HCT116 (cell line): Measurements from ENCODE around the gene SLC5A12.

ENCODE experiments used
- CEBPB ChIP-seq: IDR thresholded peaks from 2 replicates; pipeline ENCODE4 v1.6.1; 2012; ENCODE audit warnings: low read depth
- CTCF ChIP-seq, 3 experiments: fragments of 200-600 bp in 1 of 3; sonication (generic) in 1 of 3; IDR thresholded peaks in 2 of 3; conservative IDR thresholded peaks in 1 of 3; 2 replicates each; pipeline ENCODE4 v1.5.1; 2012 to 2017; ENCODE audit warnings: low read depth in 2 of 3, low read length in 2 of 3, antibody characterized with exemption in 1 of 3, borderline replicate concordance in 1 of 3, control low read depth in 1 of 3, mild to moderate bottlenecking in 1 of 3, mixed read lengths in 1 of 3, mixed run types in 1 of 3, moderate library complexity in 1 of 3; ENCODE audit not compliant: insufficient read depth in 1 of 3
- JUND ChIP-seq: IDR thresholded peaks from 2 replicates; pipeline ENCODE4 v1.6.1; 2012
- MAX ChIP-seq: IDR thresholded peaks from 2 replicates; pipeline ENCODE4 v1.6.1; 2012
- POLR2A ChIP-seq: IDR thresholded peaks from 2 replicates; pipeline ENCODE4 v1.7.0; 2011; ENCODE audit warnings: borderline replicate concordance; ENCODE audit not compliant: insufficient read depth, insufficient read length; ENCODE audit errors: extremely low read depth
- POLR2AphosphoS5 ChIP-seq: IDR thresholded peaks from 2 replicates; pipeline ENCODE4 v1.6.1; 2011; ENCODE audit warnings: mild to moderate bottlenecking, low read depth, low read length, moderate library complexity
- REST ChIP-seq: IDR thresholded peaks from 2 replicates; pipeline ENCODE4 v1.6.1; 2012; ENCODE audit warnings: low read depth

- TF ChIP-seq CEBPB (no peak), REST (no peak), POLR2AphosphoS5 (no peak), MAX (no peak), POLR2A (no peak), CTCF (IDR thresholded peaks at IDR 0.05 in 2 of 3, conservative IDR thresholded peaks at IDR 0.05 in 1 of 3; ENCODE audit: borderline replicate concordance in 1 of 3, insufficient read depth in 1 of 3, low read depth in 2 of 3, low read length in 2 of 3) (no peak), JUND (no peak)
Observed at GRCh38 chr11:26761361-26761809, 39.5 kb upstream of the SLC5A12 start.
